Loucy (cell line): ENCODE results near the gene IGFBP5.

Source experiments
- H2AFZ ChIP-seq: fragments of 200-600 bp; sonication (generic); 2 replicates; pipeline ENCODE4 v1.6.0; 2016; ENCODE audit warnings: antibody characterized with exemption, mild to moderate bottlenecking, low read length, moderate library complexity
- H3F3A ChIP-seq: fragments of 200-600 bp; 2 replicates; pipeline ENCODE4 v1.6.0; 2016; ENCODE audit warnings: antibody characterized with exemption, low read depth, mild to moderate bottlenecking
- H3K27me3 ChIP-seq: fragments of 200-600 bp; sonication (generic); 2 replicates; pipeline ENCODE4 v1.6.1; 2014; ENCODE audit warnings: low read length, mild to moderate bottlenecking; ENCODE audit not compliant: insufficient read depth, poor library complexity, severe bottlenecking
- H3K36me3 ChIP-seq: fragments of 200-600 bp; sonication (generic); 2 replicates; pipeline ENCODE4 v1.6.1; 2016; ENCODE audit warnings: low read length; ENCODE audit not compliant: insufficient read depth
- H3K4me1 ChIP-seq: fragments of 200-600 bp; sonication (generic); 2 replicates; pipeline ENCODE4 v1.5.1; 2014; ENCODE audit warnings: low read length, mild to moderate bottlenecking; ENCODE audit not compliant: insufficient read depth, poor library complexity, severe bottlenecking
- H3K4me2 ChIP-seq: fragments of 200-600 bp; sonication (generic); 2 replicates; pipeline ENCODE4 v1.6.0; 2014; ENCODE audit warnings: antibody characterized with exemption, low read length, low read depth, mild to moderate bottlenecking; ENCODE audit not compliant: poor library complexity, severe bottlenecking
- H3K4me3 ChIP-seq: fragments of 200-600 bp; sonication (generic); 2 replicates; pipeline ENCODE4 v1.5.1; 2014; ENCODE audit warnings: low read length, mild to moderate bottlenecking, mixed read lengths; ENCODE audit not compliant: poor library complexity, severe bottlenecking
- H3K79me2 ChIP-seq: fragments of 200-600 bp; sonication (generic); 2 replicates; pipeline ENCODE4 v1.6.1; 2014; ENCODE audit warnings: low read length; ENCODE audit not compliant: insufficient read depth
- H3K9ac ChIP-seq: fragments of 200-600 bp; sonication (generic); 2 replicates; pipeline ENCODE4 v1.6.0; 2014; ENCODE audit warnings: mild to moderate bottlenecking, low read depth, low read length, moderate library complexity; ENCODE audit not compliant: poor library complexity, severe bottlenecking
- H3K9me2 ChIP-seq: fragments of 200-600 bp; sonication (generic); replicated peaks from 2 replicates; pipeline ENCODE4 v1.6.1; 2016; ENCODE audit warnings: low read depth, low read length, mixed read lengths
- H3K9me3 ChIP-seq: fragments of 200-600 bp; sonication (generic); 2 replicates; pipeline ENCODE4 v1.6.1; 2014; ENCODE audit warnings: mild to moderate bottlenecking, antibody characterized with exemption, low read length, low read depth; ENCODE audit not compliant: insufficient read depth
- H4K20me1 ChIP-seq: fragments of 200-600 bp; sonication (generic); 2 replicates; pipeline ENCODE4 v1.6.0; 2014; ENCODE audit warnings: antibody characterized with exemption, low read length, mild to moderate bottlenecking; ENCODE audit not compliant: insufficient read depth, poor library complexity, severe bottlenecking
- EZH2phosphoT487 ChIP-seq: fragments of 200-600 bp; IDR thresholded peaks from 2 replicates; pipeline ENCODE4 v1.6.1; 2018; ENCODE audit warnings: antibody characterized with exemption, mild to moderate bottlenecking, moderate library complexity, borderline replicate concordance
- TF ChIP-seq, protein P1 (sequence below): fragments of 200-600 bp; sonication (generic); conservative IDR thresholded peaks from 2 replicates; pipeline ENCODE4 v1.5.1; 2014; ENCODE audit warnings: mild to moderate bottlenecking, antibody characterized with exemption, low read length

The IGFBP5 gene

DNA sequence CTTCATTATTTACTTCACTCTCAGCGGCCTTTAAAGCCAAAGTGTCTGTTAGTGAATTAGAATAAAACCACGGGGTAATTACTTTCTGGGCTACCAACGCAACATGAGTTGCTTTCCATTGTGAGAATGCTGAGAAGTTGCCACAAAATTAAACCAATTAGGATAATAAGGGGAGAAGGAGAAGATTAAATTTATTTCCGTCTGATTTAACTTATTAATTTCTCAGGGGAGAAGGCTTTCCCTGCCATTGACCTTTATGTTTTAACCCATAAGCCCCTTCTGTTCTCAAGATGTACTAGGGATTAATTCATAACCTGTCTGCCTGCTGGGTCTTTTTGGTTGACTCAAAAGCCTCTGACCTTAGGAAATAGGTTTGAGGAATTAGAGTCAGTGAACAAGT lies 42.3 kb upstream of the IGFBP5 start:
- Histone ChIP-seq H3K79me2 (no peaks in the 10 kb centered on the region), H3K4me3 (no peak overlapping the region), H3K36me3 (no peaks in the 10 kb centered on the region), H3F3A (no peaks in the 10 kb centered on the region), H3K9me3 (no peaks in the 10 kb centered on the region), H2AFZ (no peak overlapping the region), H3K9me2 (no peaks in the 10 kb centered on the region), H3K4me1 (no peaks in the 10 kb centered on the region), H4K20me1 (no peaks in the 10 kb centered on the region), H3K27me3 (no peaks in the 10 kb centered on the region), H3K4me2 (no peak overlapping the region), H3K9ac (no peak overlapping the region)
- TF ChIP-seq EZH2phosphoT487: no peak
- TF ChIP-seq, protein P1, sequence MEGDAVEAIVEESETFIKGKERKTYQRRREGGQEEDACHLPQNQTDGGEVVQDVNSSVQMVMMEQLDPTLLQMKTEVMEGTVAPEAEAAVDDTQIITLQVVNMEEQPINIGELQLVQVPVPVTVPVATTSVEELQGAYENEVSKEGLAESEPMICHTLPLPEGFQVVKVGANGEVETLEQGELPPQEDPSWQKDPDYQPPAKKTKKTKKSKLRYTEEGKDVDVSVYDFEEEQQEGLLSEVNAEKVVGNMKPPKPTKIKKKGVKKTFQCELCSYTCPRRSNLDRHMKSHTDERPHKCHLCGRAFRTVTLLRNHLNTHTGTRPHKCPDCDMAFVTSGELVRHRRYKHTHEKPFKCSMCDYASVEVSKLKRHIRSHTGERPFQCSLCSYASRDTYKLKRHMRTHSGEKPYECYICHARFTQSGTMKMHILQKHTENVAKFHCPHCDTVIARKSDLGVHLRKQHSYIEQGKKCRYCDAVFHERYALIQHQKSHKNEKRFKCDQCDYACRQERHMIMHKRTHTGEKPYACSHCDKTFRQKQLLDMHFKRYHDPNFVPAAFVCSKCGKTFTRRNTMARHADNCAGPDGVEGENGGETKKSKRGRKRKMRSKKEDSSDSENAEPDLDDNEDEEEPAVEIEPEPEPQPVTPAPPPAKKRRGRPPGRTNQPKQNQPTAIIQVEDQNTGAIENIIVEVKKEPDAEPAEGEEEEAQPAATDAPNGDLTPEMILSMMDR: no peak

DNA sequence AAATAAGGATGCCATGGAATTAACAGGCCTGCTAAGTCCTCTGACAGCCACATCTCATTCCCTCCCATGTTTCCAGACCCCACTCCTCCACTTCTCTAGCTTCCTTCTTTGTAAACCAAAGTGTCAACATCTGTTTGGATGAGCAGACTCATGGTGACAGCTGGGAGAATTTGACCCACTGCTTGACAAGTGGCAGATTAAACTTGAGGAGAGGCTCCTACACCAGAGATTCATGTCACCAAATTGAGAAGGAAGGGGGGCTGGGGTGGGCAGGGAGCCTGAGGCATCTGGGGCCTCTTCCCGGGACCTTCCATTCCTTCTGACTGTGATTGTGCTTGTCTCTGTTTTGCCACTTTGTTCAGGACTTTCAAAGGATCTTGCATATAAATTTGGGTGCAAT lies 41.0 kb upstream of the IGFBP5 start:
- H3K27me3 ChIP-seq: no peaks in the 10 kb centered on the region
- TF ChIP-seq, protein P1: no peak
- no peak for TF ChIP-seq EZH2phosphoT487
- no peaks in the 10 kb centered on the region for H3K36me3 ChIP-seq
- no peak overlapping the region for H3K4me2 ChIP-seq
- no peak overlapping the region for H3K9ac ChIP-seq
- H3K79me2 ChIP-seq: no peaks in the 10 kb centered on the region
- no peaks in the 10 kb centered on the region for H3K4me1 ChIP-seq
- no peaks in the 10 kb centered on the region for H3F3A ChIP-seq
- no peak overlapping the region for H2AFZ ChIP-seq
- no peaks in the 10 kb centered on the region for H3K9me2 ChIP-seq
- H4K20me1 ChIP-seq: no peaks in the 10 kb centered on the region
- no peak overlapping the region for H3K4me3 ChIP-seq
- no peaks in the 10 kb centered on the region for H3K9me3 ChIP-seq

DNA sequence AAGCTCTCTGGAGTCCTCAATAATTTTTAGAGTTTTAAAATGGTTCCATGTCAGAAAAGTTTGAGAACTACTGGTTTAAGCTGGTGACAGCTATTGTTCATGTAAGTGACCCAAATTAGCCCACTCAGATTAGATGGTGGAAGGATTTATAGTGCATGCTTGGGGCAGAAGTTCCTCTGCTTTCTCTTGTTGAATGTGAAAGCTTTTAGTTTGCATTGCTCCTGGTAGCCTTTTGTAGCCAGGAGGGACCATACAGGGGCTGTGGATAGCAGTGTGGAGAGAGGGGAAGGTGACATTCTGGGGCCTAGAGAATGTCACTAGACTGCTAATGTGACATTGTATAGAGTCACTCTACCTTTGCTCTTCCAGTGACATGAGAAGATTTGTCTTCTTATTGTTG lies 40.3 kb upstream of the IGFBP5 start:
- TF ChIP-seq EZH2phosphoT487: no peak
- TF ChIP-seq, protein P1: no peak
- Histone ChIP-seq H3K79me2 (no peaks in the 10 kb centered on the region), H2AFZ (no peak overlapping the region), H3K9me3 (no peaks in the 10 kb centered on the region), H3K9me2 (no peaks in the 10 kb centered on the region), H3K4me1 (no peaks in the 10 kb centered on the region), H3K9ac (no peak overlapping the region), H3K4me2 (no peak overlapping the region), H3K27me3 (no peaks in the 10 kb centered on the region), H3K4me3 (no peak overlapping the region), H3F3A (no peaks in the 10 kb centered on the region), H3K36me3 (no peaks in the 10 kb centered on the region), H4K20me1 (no peaks in the 10 kb centered on the region)
